HFF-Myc (cell line): ENCODE measurements around the gene UXS1.

Experiments
- DNase-seq: peaks from one replicate; pipeline ENCODE4 v3.0.0-alpha.2; 2011; ENCODE audit warnings: low read depth; ENCODE audit errors: extremely low read depth
- H3K4me3 ChIP-seq: replicated peaks from 2 replicates; pipeline ENCODE4 v1.5.1; 2011; ENCODE audit warnings: low read depth, mild to moderate bottlenecking, control low read depth, low read length
- CTCF ChIP-seq: IDR thresholded peaks from 2 replicates; pipeline ENCODE4 v1.5.1; 2012; ENCODE audit warnings: mild to moderate bottlenecking, low read depth, low read length, control low read depth; ENCODE audit errors: missing control alignments

The UXS1 gene

DNA sequence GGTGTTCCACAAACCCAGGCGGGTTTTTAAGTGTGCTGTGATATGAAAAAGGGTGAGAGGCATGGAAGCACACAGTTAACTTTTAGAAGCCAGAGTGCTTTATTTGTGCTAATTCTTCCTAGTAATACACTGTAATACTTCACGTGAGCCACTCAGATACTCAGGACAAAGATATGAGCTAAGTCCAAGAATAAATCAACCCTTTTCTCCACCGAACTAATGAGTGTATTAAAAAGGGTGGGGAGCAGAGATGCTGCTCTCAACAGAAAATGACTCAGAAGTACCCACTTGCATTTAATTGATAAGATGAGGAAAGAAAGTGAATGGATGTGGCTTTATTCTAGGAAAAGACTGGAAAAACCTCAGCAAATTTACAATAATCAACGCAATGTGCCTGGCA lies 79.9 kb downstream of the UXS1 start:
- H3K4me3 ChIP-seq = no peak overlapping the region
- DNase-seq = no peak
- TF ChIP-seq CTCF = no peak

DNA sequence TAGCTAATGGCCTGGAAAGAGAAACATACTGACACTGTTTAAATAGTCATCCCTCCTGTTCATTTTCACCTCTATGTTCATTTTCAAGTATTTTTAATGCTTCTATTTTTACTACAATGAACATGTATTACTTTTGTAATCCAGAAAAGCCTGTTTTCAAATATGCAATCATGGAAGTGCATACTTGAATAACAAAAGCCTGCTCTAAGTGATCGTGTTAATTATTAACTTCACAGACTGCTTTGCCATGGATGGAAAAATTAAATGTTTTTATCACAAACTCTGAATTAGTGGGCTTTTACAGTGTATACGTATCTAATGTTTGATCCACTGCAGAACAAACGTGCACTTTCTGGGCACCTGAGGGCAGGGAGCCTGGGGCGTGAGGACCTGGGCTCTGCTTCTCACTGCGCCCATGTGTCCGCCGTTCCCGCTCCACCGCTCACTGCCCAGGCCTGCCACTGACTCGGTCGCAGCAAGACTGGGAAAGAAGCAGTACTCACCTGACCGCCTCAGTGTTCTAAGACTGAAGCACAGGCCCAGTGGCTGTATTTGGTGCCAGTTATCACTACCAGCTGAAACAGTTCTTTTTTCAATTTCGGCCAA lies 80.6 kb downstream of the UXS1 start:
- no peak overlapping the region for H3K4me3 ChIP-seq
- no peak for DNase-seq
- TF ChIP-seq CTCF = no peak

DNA sequence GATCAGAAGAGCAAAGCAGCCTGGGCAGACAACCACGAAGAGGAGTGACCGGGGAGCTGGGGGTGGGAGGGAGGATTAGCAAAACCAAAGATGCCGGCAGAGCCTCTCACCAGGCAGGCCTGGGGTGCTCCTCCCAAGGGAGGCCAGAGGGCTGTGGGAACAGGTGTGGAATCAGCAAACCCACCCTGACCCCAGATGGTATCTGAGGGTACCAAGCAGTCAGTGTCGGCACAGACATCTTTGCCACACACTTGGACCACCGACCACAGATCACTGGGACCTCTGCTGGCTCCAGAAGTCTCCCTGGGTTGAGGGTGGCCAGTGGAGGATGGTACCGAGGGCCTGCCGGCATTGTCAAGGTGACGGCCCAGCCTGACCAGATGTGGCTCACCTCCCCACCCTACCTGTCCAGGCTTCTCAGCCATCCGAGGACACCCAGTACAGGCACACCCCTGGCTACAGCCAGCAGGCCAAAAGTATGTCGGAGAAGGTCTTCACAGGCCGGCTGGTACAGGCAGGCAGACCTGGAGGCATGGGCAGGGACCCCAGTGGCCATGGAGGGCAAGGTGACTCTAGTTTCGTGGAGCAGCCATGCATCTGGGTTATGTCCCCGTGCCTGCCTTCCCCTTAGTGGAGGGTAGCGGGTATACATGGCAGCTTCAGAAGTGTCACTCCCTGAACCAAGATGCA lies 82.1 kb downstream of the UXS1 start:
- no peak overlapping the region for H3K4me3 ChIP-seq
- no peak for DNase-seq
- no peak for TF ChIP-seq CTCF

- no peak for TF ChIP-seq CTCF
- DNase-seq = no peak
These were observed 84.3 kb downstream of the UXS1 start for GRCh38 chr2:106109675-106110424.

GRCh38 chr2:106108791-106109190 lies 85.3 kb downstream of the UXS1 start:
- no peak for TF ChIP-seq CTCF
- no peak for DNase-seq
- no peak overlapping the region for H3K4me3 ChIP-seq

More at GRCh38 chr2:106109675-106110424, 84.3 kb downstream of the UXS1 start:
- no peak overlapping the region for H3K4me3 ChIP-seq

GRCh38 chr2:106108351-106108750 lies 85.8 kb downstream of the UXS1 start:
- peak; percentile 22 for TF ChIP-seq CTCF
- DNase-seq = no peak
- no peak overlapping the region for H3K4me3 ChIP-seq
